HG03565 (cell line): ENCODE results near the gene NXN.
"Not testable (repeated sequence)": the region's sequence is repeated elsewhere in the genome, so short reads cannot be mapped to it uniquely, and the experiment has no call there.

Experiments used
- ATAC-seq: cut with Tn5 transposase; IDR thresholded peaks from one replicate; pipeline ENCODE4 v1.9.1; 2021; ENCODE audit warnings: mild to moderate bottlenecking, moderate library complexity; ENCODE audit not compliant: unreplicated experiment

The NXN gene

GRCh38 chr17:867238-867637 is 112.3 kb downstream of the NXN start:
- not testable (repeated sequence) for ATAC-seq

GRCh38 chr17:866568-867103 is 112.9 kb downstream of the NXN start:
- ATAC-seq: no peak

GRCh38 chr17:864315-864714 is 115.3 kb downstream of the NXN start:
- no peak for ATAC-seq

- no peak for ATAC-seq
Observed at GRCh38 chr17:863880-864279, 115.7 kb downstream of the NXN start.

GRCh38 chr17:862582-862981 is 117.0 kb downstream of the NXN start:
- ATAC-seq: no peak

- no peak for ATAC-seq
Observed at GRCh38 chr17:861364-861763, 118.2 kb downstream of the NXN start.

GRCh38 chr17:860805-861204 is 118.8 kb downstream of the NXN start:
- no peak for ATAC-seq

- no peak for ATAC-seq
Observed at GRCh38 chr17:859824-860195, 119.8 kb downstream of the NXN start.

- ATAC-seq: no peak
Observed at GRCh38 chr17:859061-859823, 120.3 kb downstream of the NXN start.

GRCh38 chr17:856149-856548 is 123.4 kb downstream of the NXN start:
- ATAC-seq: no peak

- no peak for ATAC-seq
Observed at GRCh38 chr17:855569-855968, 124.0 kb downstream of the NXN start.

- not testable (repeated sequence) for ATAC-seq
Observed at GRCh38 chr17:852850-853249, 126.7 kb downstream of the NXN start.

- ATAC-seq: no peak
Observed at GRCh38 chr17:852349-852748, 127.2 kb downstream of the NXN start.

GRCh38 chr17:851924-852323 is 127.7 kb downstream of the NXN start:
- no peak for ATAC-seq

- no peak for ATAC-seq
Observed at GRCh38 chr17:850851-851763, 128.5 kb downstream of the NXN start.

GRCh38 chr17:850086-850850 is 129.3 kb downstream of the NXN start:
- ATAC-seq: no peak

GRCh38 chr17:848402-848801 is 131.2 kb downstream of the NXN start:
- no peak for ATAC-seq

- ATAC-seq: no peak
Observed at GRCh38 chr17:846901-847843, 132.4 kb downstream of the NXN start.

GRCh38 chr17:841313-841712 is 138.3 kb downstream of the NXN start:
- ATAC-seq: no peak

- ATAC-seq: no peak
Observed at GRCh38 chr17:838486-838885, 141.1 kb downstream of the NXN start.
